Measurements from ENCODE around the gene KAT7.

The KAT7 gene

DNA sequence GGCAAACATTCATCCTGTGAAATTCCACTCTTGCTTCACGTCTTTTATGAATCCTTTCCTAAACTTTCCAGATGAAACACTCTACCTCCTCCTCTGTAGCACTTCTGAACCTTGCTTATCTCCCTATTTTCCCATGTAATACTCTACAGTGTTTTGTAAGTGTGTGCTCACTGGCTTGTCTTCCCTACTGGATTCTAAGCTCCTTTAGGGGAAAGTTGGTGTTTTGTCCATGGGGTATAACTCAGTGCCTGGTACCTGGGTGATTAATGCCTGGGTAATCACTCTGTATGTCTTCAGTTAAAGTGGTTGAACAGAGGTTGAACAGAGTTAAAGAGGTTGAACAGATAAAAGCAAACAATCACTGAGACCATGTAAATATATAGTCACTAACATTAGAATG is 3.8 kb upstream of the KAT7 start:
- TF ChIP-seq, protein P1, sequence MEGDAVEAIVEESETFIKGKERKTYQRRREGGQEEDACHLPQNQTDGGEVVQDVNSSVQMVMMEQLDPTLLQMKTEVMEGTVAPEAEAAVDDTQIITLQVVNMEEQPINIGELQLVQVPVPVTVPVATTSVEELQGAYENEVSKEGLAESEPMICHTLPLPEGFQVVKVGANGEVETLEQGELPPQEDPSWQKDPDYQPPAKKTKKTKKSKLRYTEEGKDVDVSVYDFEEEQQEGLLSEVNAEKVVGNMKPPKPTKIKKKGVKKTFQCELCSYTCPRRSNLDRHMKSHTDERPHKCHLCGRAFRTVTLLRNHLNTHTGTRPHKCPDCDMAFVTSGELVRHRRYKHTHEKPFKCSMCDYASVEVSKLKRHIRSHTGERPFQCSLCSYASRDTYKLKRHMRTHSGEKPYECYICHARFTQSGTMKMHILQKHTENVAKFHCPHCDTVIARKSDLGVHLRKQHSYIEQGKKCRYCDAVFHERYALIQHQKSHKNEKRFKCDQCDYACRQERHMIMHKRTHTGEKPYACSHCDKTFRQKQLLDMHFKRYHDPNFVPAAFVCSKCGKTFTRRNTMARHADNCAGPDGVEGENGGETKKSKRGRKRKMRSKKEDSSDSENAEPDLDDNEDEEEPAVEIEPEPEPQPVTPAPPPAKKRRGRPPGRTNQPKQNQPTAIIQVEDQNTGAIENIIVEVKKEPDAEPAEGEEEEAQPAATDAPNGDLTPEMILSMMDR (IDR thresholded peaks at IDR 0.05; ENCODE audit: low read length, missing control alignments): no peak
- no peak overlapping the region for H3K4me3 ChIP-seq (replicated peaks; ENCODE audit: low read depth, low read length)
- no peak for DNase-seq (ENCODE audit: low read depth)

DNA sequence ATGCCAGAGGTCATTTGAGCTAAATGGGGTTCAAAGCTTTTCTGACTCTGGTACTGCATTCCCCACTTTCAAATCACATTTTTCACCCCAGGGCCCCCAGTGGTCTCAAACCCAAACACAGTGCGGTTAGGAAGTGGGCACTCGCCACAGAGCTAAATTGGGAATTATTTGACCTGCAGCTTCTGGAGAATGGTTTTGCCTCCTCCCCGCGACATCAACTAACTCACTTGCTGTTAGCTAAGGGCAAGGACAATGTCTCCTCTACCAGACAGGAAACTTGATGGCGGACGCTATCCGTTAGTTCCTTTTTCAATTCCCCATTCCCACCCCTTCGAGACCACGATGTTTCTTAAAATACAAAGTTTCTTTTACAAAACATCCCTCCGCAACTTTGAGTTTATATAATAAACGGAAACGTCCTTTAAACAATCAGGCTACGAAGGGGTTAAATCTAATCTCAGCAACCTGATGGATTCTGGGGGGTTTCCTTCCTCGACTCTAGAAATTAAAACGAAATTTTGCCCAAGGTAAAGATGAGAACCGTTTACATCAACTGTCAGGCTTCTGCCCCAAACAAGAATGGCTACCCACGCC is 500 bp upstream of the KAT7 start:
- no peak for DNase-seq (ENCODE audit: low read depth)
- peak overlapping the region; percentile 76 for H3K4me3 ChIP-seq (replicated peaks; ENCODE audit: low read depth, low read length)
- TF ChIP-seq, protein P1 (IDR thresholded peaks at IDR 0.05; ENCODE audit: low read length, missing control alignments): no peak

DNA sequence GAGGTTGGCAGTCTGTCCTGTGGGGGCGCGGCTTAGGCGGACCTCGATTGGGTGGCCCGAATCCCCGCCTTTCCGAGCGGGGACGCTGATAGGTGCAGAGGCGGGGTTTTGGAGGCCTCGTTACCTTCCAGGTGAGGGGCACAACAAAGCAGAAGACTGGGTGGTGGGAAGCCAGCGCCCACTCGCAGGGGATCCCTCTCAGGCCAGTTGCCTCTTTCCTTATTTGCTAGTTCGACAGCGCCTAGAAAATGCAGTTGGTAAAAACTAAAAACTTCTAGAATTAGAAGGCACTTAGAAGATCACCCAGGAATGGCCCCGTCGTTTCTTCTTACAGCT is 730 bp downstream of the KAT7 start:
- TF ChIP-seq, protein P1 (IDR thresholded peaks at IDR 0.05; ENCODE audit: low read length, missing control alignments): no peak
- DNase-seq (ENCODE audit: low read depth): no peak
- peak overlapping the region; percentile 76 for H3K4me3 ChIP-seq (replicated peaks; ENCODE audit: low read depth, low read length)

DNA sequence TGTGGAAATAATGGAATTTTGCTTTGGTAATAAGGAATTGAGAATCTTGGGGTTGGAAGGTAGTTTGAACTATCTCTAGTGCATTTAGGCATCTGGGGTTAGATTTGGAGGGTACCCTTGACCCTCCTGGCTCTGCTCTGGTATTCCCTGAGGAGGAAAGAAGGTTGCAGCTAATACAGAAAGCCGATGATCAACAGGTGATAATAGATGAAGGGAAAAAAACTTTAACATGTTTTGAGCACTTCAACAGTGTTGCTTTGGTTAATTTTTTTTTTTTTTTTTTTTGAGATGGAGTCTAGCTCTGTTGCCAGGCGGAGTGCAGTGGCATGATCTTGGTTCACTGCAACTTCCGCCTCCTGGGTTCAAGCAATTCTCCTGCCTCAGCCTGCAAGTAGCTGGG is 4.8 kb downstream of the KAT7 start:
- no peak overlapping the region for H3K4me3 ChIP-seq (replicated peaks; ENCODE audit: low read depth, low read length)
- no peak for DNase-seq (ENCODE audit: low read depth)
- TF ChIP-seq, protein P1 (IDR thresholded peaks at IDR 0.05; ENCODE audit: low read length, missing control alignments): no peak

DNA sequence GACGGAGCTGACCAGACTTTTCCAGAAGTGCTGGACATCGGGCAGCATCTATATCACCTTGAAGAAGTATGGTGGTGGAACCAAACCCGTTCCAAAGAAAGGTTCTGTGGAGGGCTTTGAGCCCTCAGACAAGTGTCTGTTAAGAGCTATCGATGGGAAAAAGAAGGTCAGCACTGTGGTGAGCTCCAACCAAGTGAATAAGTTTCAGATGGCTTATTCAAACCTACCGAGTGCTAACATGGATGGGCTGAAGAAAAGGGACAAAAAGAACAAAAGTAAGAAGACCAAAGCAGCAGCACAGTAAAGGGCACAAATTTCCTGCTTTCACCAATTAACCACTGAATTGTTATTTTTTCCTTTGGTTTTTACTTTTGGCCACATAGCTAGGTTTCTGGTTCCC is 6.9 kb downstream of the KAT7 start:
- no peak for DNase-seq (ENCODE audit: low read depth)
- H3K4me3 ChIP-seq (replicated peaks; ENCODE audit: low read depth, low read length): no peak overlapping the region
- TF ChIP-seq, protein P1 (IDR thresholded peaks at IDR 0.05; ENCODE audit: low read length, missing control alignments): no peak

DNA sequence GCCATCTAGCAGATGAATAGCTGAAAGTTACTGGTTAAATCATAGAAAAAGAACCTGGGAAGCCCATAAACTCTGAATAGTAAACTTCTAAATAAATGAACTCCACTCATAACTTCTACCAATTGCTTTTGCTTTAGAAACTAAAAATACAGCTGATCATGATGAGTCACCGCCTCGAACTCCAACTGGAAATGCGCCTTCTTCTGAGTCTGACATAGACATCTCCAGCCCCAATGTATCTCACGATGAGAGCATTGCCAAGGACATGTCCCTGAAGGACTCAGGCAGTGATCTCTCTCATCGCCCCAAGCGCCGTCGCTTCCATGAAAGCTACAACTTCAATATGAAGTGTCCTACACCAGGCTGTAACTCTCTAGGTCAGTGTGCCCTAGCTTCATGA is 9.7 kb downstream of the KAT7 start:
- no peak for DNase-seq (ENCODE audit: low read depth)
- H3K4me3 ChIP-seq (replicated peaks; ENCODE audit: low read depth, low read length): no peak overlapping the region
- TF ChIP-seq, protein P1 (IDR thresholded peaks at IDR 0.05; ENCODE audit: low read length, missing control alignments): no peak

DNA sequence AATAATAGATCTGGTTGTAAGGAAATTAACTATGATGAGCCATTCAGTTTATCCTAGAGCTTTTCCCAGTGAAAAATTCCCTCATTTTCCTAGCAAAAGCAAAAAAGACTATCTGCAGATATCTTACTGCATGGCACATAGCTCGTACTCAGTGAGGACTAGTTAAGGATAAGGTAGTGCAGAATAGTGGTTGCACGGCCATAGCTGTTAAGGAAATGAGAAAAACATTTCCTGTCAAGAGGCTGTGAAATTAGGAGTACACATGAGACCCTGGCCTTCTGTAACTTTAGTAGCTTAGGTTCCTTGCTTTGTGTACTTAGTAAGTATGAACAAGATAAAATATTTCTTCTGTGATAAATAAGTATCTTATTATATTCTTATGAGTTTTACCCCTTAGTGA is 10.3 kb downstream of the KAT7 start:
- DNase-seq (ENCODE audit: low read depth): no peak
- TF ChIP-seq, protein P1 (IDR thresholded peaks at IDR 0.05; ENCODE audit: low read length, missing control alignments): no peak
- no peak overlapping the region for H3K4me3 ChIP-seq (replicated peaks; ENCODE audit: low read depth, low read length)
